Right hindlimb (tissue), 1 donor: Measurements from ENCODE around the gene TMEM30A.

ENCODE experiments used
- DNase-seq: peaks from one replicate; pipeline ENCODE4 v3.0.0-alpha.2; 2018

Gene TMEM30A

DNA sequence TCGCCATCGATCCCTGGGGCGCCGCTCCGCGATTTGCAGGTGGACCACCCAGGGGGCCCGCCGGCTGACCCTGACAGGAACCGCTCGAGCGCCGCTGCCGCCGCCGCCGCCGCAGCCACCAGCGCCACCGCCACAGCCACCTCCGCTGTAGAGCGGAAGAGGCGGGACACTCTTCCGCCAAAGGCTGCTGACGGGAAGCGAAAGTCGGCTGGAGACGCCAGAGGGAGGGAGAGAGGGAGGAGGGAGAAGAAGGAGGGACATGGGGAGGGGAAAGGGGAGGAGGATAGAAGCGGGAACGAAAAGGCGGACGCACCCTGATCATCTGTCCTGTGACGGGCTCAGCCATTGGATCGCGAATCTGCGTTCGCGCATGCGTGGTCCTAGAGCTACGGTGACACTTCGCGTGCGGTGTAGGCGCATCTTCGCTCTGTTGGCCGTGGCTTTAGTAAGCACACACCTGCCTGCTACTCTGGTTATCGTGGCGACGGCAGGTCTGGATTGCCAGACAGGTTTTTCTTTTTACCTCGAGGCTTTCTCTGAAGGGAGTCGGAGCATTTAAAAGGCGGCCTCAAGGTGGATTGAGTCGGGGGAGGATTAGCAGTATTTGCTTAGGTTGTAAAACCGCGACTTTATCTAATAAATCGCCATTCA, at the start of gene TMEM30A:
Gene TMEM30A (minus strand): TSS at position 161 of the 651 bp plus-strand sequence. CDS start 154 bp downstream, at position 7.
- DNase-seq = peak; percentile 98

DNA sequence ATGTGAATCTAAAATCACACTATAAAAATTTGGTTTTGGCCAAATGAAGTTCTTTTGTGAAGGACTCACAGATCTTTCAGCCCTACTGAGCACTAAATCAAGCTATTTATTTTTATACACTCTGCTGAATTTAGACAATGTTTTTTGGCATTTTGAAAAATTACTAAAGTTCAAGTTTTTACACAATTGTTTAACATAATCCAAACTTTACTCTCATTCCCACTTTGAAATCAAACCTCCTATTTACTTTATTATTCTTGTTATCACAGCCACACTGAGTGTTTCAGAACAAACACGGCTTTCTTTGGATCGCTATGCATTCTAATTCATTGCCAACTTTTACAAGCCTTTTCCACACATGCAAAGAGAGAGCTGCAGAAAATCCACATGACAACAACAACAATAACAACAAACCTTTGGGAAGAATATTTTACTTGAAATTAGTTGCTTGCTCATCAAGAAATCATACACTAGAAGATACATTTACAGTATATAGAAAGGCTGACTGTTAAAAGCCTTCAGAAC, 49.1 kb upstream of the TMEM30A start:
- no peak for DNase-seq

- DNase-seq = no peak
These were observed 46.6 kb upstream of the TMEM30A start for GRCh38 chr6:75331151-75331550.

GRCh38 chr6:75329703-75330102, 45.1 kb upstream of the TMEM30A start:
- DNase-seq = no peak

DNA sequence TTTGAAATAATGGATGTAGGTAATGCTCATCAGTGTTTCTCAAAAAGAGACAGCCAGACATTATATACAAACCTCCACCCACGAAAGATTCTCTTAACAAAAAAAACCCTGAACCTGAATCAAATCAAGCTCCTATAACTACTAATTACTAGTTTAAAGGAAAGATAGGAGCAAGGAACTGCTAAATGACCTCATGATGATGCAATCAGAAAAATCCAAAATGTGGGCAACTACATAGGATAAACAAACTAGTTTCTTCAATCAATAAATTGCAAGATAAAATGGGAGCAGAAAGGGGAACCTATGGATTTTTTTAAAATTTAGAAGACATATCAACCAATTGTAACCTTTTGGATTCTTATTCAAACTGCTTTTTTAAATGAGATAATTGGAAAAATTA, 43.2 kb upstream of the TMEM30A start:
- no peak for DNase-seq

GRCh38 chr6:75326557-75327258, 42.1 kb upstream of the TMEM30A start:
- no peak for DNase-seq

DNA sequence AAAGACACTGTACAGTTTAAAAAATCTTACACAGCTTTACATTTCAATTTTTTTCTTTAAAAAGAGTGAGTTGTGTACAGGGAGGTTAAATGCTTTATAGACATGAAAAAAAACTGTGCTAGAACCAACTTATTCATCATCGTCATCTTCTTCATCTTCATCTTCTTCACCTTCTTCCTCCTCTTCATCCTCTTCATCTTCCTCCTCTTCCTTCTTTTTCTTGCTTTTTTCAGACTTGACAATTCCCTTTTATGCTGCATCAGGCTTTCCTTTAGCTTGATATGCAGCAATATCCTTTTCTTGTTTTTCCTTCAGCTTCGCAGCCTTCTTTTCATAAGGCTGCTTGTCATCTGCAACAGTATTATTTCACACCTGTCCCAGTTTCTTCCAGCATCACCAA, 34.3 kb upstream of the TMEM30A start:
- DNase-seq = no peak

- no peak for DNase-seq
These were observed 33.1 kb upstream of the TMEM30A start for GRCh38 chr6:75317503-75318206.

- DNase-seq = no peak
These were observed 31.4 kb upstream of the TMEM30A start for GRCh38 chr6:75315978-75316377.

- no peak for DNase-seq
These were observed 23.8 kb upstream of the TMEM30A start for GRCh38 chr6:75308250-75308988.

- no peak for DNase-seq
These were observed 22.9 kb upstream of the TMEM30A start for GRCh38 chr6:75307364-75308004.

DNA sequence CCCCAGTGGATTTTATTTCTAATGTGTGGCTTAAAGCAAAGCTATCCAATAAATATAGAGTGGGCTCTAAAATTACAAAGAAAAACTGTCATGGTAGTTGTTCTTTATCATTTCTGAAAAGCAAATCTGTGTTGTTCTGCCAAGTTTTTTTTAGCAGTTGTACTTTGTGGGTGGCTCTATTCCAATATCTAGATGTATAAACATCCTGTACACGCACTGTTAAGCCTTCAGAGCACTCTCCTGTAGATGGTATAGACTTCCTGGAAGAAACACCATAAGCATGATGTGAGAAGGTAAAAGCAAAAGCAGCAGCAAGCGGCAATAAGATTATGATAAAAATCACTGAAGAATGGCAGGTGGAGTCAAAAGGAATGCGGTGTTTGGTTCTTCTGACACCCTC, 21.5 kb upstream of the TMEM30A start:
- no peak for DNase-seq

- no peak for DNase-seq
These were observed 21.0 kb upstream of the TMEM30A start for GRCh38 chr6:75305573-75305972.

DNA sequence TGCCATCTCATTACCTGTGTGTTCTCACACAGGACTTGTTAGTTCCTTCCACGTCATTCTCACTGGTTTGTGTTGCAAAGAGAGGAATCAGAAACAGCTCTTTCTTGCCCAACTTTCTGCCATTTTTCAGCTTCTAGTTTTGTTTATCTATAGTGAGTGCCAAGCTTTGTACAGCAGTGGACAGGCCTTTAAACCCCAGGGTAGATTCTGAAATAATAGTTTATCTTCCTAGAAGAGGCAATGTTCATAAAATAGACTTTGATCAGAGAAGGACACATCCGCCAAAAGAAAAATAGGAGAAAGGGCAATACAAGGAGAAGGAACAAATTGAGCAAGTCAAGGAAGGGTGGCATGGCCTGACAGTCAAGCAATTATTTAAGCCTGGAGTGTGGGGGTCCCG, 17.7 kb upstream of the TMEM30A start:
- DNase-seq = no peak

GRCh38 chr6:75301537-75301936, 16.9 kb upstream of the TMEM30A start:
- no peak for DNase-seq

GRCh38 chr6:75301088-75301487, 16.5 kb upstream of the TMEM30A start:
- DNase-seq = no peak

DNA sequence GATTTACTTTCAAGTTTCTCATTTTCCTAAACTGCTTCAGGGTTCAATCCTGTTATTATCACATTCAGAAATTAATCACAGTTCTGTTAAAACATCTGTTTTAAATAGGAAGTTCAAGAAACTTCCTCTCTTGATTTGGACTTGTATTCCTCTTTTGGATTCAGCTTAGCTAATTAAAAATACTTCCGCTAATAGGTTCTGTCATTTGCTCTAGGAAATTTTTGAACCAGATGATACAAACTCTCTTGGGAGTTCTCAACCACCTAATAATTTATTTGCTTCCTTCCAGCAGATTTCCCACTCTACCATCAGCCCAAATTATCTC, 15.9 kb upstream of the TMEM30A start:
- no peak for DNase-seq

DNA sequence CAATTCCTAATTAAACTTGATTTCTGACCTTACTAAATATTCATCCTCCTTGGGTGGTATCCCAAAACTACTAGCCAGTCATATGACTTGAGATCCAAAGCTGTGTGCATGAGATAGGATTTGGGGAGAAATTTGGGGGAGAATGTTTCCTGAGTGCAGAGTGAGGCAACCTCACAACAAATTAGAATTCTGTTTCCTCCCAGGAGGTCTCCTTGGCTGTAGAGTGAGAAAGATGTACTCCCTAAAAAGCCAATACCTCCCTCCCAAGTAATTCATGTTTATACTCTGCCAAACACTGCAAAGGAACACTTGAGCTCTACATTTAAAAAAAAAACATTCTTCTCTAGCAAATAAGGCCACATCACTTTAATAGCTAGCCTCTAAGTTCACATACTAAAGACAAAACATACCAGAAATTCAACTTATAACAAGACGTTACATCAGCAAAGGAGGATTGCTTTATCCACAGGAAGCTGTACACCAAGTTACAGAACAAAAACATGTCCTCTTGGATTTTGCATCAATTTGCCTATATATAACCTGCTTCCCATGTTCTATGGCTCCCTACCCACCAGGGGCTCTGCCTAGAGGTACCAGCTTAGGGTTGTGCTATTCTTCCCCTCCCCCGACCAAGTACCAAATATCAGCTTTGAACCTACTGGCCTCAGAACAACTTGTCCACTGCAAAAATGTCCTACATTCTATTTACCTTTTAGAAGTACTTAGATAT, 15.4 kb upstream of the TMEM30A start:
- peak; percentile 34 for DNase-seq

DNA sequence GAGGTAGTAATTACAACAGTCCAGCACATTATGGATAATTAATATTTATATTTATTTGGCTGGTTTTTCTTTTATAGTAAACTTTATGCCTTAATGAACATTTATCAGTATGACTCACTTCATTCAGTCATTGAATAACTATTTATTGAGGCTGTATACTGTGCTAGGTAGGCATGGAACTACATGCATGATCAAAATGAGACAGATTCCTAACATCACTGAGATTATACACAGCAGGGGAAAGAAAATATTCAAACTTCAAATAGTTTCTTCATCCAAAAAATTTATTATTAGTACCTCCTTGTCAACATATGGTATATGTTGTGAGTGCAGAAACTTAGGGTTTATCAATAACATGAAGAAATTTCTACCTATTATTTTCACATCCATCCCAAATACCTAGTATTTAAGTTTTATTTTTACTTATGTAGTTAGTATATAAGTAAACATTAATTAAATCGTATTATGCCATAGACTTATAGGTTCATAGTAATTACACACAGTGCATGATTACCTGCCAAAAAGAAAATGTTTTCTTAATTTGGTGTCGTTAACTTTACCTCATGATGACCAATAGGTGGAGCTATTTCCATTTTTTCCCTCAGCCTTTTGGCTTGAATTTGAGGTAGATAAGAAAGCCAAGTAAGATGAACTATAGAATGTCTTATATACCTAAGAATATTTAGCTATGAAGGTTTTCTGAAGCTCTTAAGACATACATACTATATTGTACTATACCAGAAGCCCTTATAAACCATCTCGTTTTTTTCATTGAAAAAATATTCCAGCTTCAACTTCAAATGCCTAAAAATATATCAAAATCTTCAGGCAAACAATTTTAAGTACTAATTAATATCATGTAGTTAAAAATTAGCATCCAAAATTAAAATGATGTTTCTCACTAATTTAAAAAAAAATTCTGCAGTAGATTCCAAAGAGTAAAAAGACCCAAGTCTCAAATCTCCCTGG, 12.5 kb upstream of the TMEM30A start:
- no peak for DNase-seq

- DNase-seq = no peak
These were observed 8.0 kb upstream of the TMEM30A start for GRCh38 chr6:75292555-75292954.

DNA sequence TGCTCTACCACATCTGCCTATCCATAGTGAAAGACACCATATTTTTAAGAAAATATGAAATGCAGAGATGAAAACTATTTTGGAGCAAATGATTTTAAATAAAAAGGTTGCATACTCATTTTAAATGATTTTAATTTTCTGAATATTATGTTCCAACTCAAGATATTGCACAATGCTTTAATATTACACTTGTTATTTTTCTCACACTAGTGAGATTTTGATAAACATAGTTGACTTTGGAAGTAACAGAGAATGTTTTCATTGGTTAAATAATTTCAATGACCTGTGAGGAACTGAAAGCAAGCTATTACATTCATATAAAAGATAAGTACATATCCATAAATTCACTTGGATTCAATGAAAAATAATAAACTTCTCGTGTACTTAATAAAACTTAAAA, 7.2 kb upstream of the TMEM30A start:
- no peak for DNase-seq
